Common myeloid progenitor, CD34-positive (primary cell): ENCODE results near the gene LRP4.

Experiments used
- CTCF ChIA-PET: fragments of 350-600 bp; sonication (Branson Sonifier 250); formaldehyde crosslinking; loops from one replicate; lab custom pipeline; 2021; ENCODE audit warnings: antibody characterized with exemption; lab: Charles Lee
- POLR2A ChIA-PET: fragments of 350-600 bp; sonication (Branson Sonifier 250); formaldehyde crosslinking; loops from one replicate; lab custom pipeline; 2021; ENCODE audit warnings: antibody characterized with exemption; lab: Charles Lee
- DNase-seq, 3 donors: peaks; one replicate each; pipeline versions ENCODE4 v3.0.0 to v3.0.0-alpha.2; 2013
- H3K27ac ChIP-seq, 2 experiments: 1 replicate in 1 of 2; 2 replicates in 1 of 2; pipeline ENCODE4 v1.7.0; 2013; ENCODE audit warnings: inconsistent platforms in 2 of 2, low read length in 2 of 2, mild to moderate bottlenecking in 2 of 2, low read depth in 1 of 2, moderate library complexity in 1 of 2; ENCODE audit not compliant: severe bottlenecking in 2 of 2, insufficient read depth in 1 of 2, poor library complexity in 1 of 2
- H3K27me3 ChIP-seq, 5 experiments: replicated peaks in 2 of 5; 1 replicate in 3 of 5; 2 replicates in 2 of 5; pipeline versions ENCODE4 v1.6.1 to v1.7.0; 2013; ENCODE audit warnings: low read length in 4 of 5, mild to moderate bottlenecking in 2 of 5, moderate library complexity in 2 of 5, inconsistent platforms in 1 of 5; ENCODE audit not compliant: insufficient read depth in 5 of 5, control insufficient read depth in 4 of 5
- H3K36me3 ChIP-seq, 4 experiments: 1 replicate in 2 of 4; 2 replicates in 2 of 4; pipeline versions ENCODE4 v1.6.1 to v1.7.0; 2013; ENCODE audit warnings: low read length in 3 of 4, control low read depth in 1 of 4, mild to moderate bottlenecking in 1 of 4; ENCODE audit not compliant: control insufficient read depth in 4 of 4, insufficient read depth in 4 of 4
- H3K4me1 ChIP-seq, 4 experiments: 1 replicate in 3 of 4; 2 replicates in 1 of 4; pipeline versions ENCODE4 v1.6.1 to v1.7.1; 2013; ENCODE audit warnings: low read length in 3 of 4, mild to moderate bottlenecking in 3 of 4, control low read depth in 1 of 4, inconsistent platforms in 1 of 4, moderate library complexity in 1 of 4; ENCODE audit not compliant: control insufficient read depth in 4 of 4, insufficient read depth in 4 of 4; ENCODE audit errors: control extremely low read depth in 1 of 4
- H3K4me3 ChIP-seq, 7 experiments: 1 replicate in 4 of 7; 2 replicates in 3 of 7; pipeline versions ENCODE4 v1.5.1 to v1.7.0; 2013; ENCODE audit warnings: mild to moderate bottlenecking in 7 of 7, low read length in 6 of 7, moderate library complexity in 6 of 7, inconsistent platforms in 2 of 7, low read depth in 2 of 7, control low read depth in 1 of 7; ENCODE audit not compliant: insufficient read depth in 4 of 7, control insufficient read depth in 1 of 7; ENCODE audit errors: extremely low read depth in 1 of 7
- H3K9me3 ChIP-seq, 5 experiments: 1 replicate in 4 of 5; 2 replicates in 1 of 5; pipeline versions ENCODE4 v1.6.1 to v1.7.1; 2013; ENCODE audit warnings: low read length in 4 of 5, mild to moderate bottlenecking in 2 of 5, inconsistent platforms in 1 of 5, low read depth in 1 of 5, moderate library complexity in 1 of 5; ENCODE audit not compliant: control insufficient read depth in 4 of 5, insufficient read depth in 2 of 5; ENCODE audit errors: control extremely low read depth in 1 of 5
- whole genome bisulfite sequencing: methylation state at CpG from one replicate; pipeline ENCODE4 v1.1.5; 2013; ENCODE audit not compliant: insufficient coverage; 5-methylcytosine and 5-hydroxymethylcytosine counted together

LRP4 gene

DNA sequence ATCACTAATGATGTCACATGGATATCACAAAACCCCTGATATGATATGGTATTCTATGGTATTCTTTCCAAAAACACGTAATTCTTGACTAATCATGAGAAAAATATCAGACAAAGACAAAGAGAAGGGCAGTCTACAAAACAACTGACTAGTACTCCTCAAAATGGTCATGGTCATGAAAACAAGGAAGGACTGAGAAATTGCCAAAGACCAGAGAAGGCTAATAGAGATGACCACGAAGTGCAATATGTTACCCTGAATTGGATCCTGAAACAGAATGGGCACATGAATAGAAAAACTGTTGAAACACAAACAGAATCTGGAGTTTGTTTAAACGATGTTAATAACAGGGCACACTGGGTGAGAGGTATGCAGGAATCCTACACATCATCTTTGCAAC, 82.5 kb downstream of the LRP4 start:
- Histone ChIP-seq H3K4me1 (peaks cover 0 to 7% (median 0%) of the 10 kb centered on the region in 4 experiments), H3K9me3 (no peaks in the 10 kb centered on the region), H3K27ac (no peak overlapping the region), H3K36me3 (peaks cover 0 to 5% (median 2%) of the 10 kb centered on the region in 4 experiments), H3K4me3 (no peak overlapping the region), H3K27me3 (no peaks in the 10 kb centered on the region)
- DNase-seq, result no peak
- POLR2A ChIA-PET, result interaction anchor here (0.7 kb wide), 1 partner anchor 44 kb away, joined by 5 read pairs; no protein-coding TSS in a partner anchor
- 100% methylated on average over 1 of the region's 3 CpGs for WGBS
- CTCF ChIA-PET, result interaction anchor here (1.2 kb wide), 1 partner anchor 9 kb away, joined by 3 read pairs; no protein-coding TSS in a partner anchor

DNA sequence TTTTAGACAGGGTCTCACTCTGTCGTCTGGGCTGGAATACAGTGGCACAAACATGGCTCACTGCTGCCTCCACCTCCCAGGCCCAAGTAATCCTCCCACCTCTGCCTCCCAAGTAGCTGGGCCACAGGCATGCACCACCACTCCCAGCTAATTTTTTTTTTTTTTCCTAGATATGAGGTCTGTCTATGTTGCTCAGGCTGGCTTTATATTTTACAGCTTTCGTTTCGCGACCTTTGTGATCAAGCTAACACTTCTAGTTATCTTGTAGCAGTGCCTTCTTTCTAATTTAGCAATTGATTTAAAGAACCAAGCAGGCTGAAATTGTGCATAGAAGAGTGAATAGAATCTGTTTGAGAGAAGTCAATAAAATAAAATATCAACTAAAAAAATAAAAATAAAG, 83.5 kb downstream of the LRP4 start:
- CTCF ChIA-PET, result interaction anchor here (0.6 to 1.2 kb wide), 2 partner anchors 10 to 1022 kb away, joined by 3 read pairs; no protein-coding TSS in a partner anchor
- WGBS, result 88% methylated on average over 1 of the region's 4 CpGs
- H3K27me3 ChIP-seq, result no peaks in the 10 kb centered on the region
- H3K9me3 ChIP-seq, result no peaks in the 10 kb centered on the region
- peaks cover 0 to 5% (median 0%) of the 10 kb centered on the region in 4 experiments for H3K36me3 ChIP-seq
- POLR2A ChIA-PET, result interaction anchor here (0.7 kb wide), 1 partner anchor 23 kb away, joined by 4 read pairs; no protein-coding TSS in a partner anchor
- no peak overlapping the region for H3K4me3 ChIP-seq
- no peak for DNase-seq
- peaks cover 0 to 7% (median 0%) of the 10 kb centered on the region in 4 experiments for H3K4me1 ChIP-seq
- peak overlapping the region in 1 of 2 experiments; percentile 1 for H3K27ac ChIP-seq

DNA sequence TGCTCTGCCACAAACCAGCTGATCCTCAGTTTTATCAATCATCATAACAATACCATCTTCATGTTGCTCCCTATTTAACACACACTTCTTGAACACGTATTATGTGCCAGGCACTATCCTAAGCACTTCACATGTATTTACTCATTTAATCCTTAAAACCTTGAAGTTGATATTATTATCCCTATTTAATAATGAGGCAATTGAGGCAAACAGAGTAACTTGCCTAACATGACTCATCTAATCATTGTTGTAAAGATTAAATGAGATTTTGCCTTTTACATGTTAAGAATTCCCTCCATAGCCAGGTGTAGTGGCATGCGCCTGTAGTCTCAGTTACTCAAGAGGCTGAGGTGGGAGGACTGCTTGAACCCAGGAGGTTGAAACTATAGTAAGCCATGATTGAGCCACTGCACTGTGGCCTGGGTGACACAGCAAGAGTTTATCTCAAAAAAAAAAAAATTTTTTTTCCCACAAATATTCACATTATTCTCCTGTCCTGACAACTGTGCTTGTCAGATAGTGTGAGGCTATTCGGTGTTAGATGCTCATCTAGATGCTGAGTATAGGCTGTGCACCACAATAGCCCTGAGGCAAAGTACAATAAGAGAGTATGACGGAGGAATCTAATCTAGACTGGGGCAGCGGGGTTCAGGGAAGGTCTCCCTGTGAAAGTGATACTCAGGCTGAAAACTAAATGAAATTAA, 85.7 kb downstream of the LRP4 start:
- CTCF ChIA-PET, result interaction anchor here (0.6 kb wide), 1 partner anchor 378 kb away, joined by 3 read pairs; no protein-coding TSS in a partner anchor
- Histone ChIP-seq H3K27ac (no peak overlapping the region), H3K9me3 (no peaks in the 10 kb centered on the region), H3K4me3 (no peak overlapping the region), H3K27me3 (no peaks in the 10 kb centered on the region), H3K36me3 (peaks cover 0 to 3% (median 0%) of the 10 kb centered on the region in 4 experiments), H3K4me1 (peaks cover 0 to 5% (median 0%) of the 10 kb centered on the region in 4 experiments)
- POLR2A ChIA-PET, result no interaction called here
- peak in 2 of 3 donors; percentile 21 to 52 for DNase-seq
- 80% methylated on average over 2 of the region's 5 CpGs for WGBS

DNA sequence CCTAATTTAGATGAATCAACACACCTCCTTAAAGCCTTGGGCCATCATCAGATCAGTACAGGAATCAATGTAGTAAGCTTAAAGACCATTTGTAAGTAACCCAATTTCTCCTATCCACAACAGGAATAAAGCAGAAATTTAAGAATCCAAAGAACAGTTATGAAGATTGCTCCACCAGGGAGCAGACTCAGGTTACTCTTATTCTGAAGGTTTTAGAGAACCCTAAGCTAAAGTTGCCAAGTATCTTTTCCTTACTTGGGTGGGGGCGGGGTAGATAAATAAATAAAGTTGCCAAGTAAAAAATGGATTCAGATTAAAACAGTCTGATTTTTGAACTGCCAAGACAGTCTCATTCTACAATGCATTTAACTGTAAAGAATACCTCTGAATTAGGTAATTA, 90.4 kb downstream of the LRP4 start:
- Histone ChIP-seq H3K9me3 (no peaks in the 10 kb centered on the region), H3K27ac (no peak overlapping the region), H3K27me3 (no peaks in the 10 kb centered on the region), H3K36me3 (peaks cover 0 to 3% (median 1%) of the 10 kb centered on the region in 4 experiments), H3K4me3 (no peak overlapping the region), H3K4me1 (peaks cover 4 to 20% (median 13%) of the 10 kb centered on the region in 4 experiments)
- CTCF ChIA-PET, result interaction anchor here (0.7 kb wide), 1 partner anchor 11 kb away, joined by 3 read pairs; no protein-coding TSS in a partner anchor
- POLR2A ChIA-PET, result no interaction called here
- WGBS, result no CpG with 5 or more reads among the region's 1 CpG
- no peak for DNase-seq

DNA sequence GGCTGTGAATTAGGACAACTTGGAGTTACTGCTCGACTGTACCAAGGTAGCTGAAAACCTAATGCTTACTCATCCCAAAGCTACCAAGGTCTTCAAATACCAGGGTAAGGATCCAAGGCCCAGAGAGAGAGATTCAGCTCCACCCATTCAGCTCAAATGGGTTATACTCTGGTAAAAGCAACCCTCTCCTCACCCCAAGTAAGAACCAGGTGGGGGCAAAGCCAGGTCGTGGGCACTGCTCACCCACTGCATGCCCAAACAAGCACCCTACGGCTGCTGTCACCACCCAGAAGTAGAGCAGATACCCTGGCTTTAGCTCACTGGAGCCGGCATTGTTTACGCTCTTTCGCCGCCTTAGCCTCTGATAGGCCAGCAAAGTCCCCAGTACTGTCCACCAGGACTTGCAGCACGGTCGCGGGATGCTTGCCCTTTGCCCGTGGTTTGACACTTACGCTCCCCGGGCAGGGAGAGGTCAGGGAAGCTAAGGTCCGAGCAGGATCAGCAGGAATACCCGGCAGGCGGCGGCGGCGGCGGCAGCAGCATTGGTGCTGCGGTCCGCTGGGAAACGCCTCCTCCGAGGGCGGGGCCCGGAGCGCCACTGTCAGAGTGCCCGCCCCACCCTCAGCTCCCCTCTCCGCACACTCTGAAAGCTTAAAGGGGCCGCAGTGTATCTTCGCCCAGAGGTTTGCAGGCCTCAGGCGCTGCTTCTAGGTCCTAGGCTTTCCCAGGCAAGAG, 91.9 kb downstream of the LRP4 start:
- POLR2A ChIA-PET, result interaction anchor here (0.6 kb wide), 1 partner anchor 15 kb away, joined by 3 read pairs; no protein-coding TSS in a partner anchor
- under 1% methylated on average over 27 of the region's 32 CpGs for WGBS
- H3K27ac ChIP-seq, result peak overlapping the region in 1 of 2 experiments; percentile 47

DNA sequence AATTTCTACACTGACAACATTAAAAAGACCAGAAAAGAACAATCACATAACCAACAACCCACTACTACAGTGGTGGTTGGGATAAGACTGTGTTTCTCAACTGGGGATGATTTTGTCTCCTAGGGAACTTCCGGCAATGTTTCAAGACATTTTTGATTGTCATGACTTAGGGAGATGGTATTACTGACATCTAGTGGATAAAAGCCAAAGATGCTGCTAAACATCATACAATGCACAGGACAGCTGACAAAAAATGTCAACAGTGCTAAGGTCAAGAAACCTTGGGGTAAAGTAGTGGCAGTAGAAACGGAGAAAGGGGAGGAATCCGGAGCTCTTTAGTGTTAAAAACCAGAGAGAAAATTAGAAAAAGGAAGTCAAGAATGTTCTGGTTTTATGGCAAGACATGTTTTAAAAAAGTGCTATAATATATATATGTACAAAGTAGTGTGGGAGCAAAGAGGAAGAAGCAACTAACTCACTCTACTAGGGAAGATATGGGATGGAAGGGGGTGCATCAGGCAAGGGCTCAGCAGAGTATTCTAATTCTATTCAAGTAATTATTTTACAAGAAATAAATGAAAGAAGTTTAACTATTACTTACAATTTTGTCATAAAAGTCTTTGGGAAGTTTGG, 109.4 kb downstream of the LRP4 start:
- ChIA-PET CTCF (interaction anchor here (0.6 to 1.4 kb wide), 7 partner anchors 10 to 949 kb away, joined by 3 to 5 read pairs (median 3); no protein-coding TSS in a partner anchor), POLR2A (interaction anchor here (0.7 kb wide), 1 partner anchor 15 kb away, joined by 3 read pairs; no protein-coding TSS in a partner anchor)
- H3K27ac ChIP-seq, result no peak overlapping the region
- no peaks in the 10 kb centered on the region for H3K4me1 ChIP-seq
- peak; percentile 44 to 69 (median 66) for DNase-seq
- H3K4me3 ChIP-seq, result no peak overlapping the region
- no peaks in the 10 kb centered on the region for H3K9me3 ChIP-seq
- H3K27me3 ChIP-seq, result no peaks in the 10 kb centered on the region
- peaks cover 9 to 48% (median 28%) of the 10 kb centered on the region in 4 experiments for H3K36me3 ChIP-seq
- WGBS, result no CpG with 5 or more reads among the region's 3 CpGs

More for the DNA sequence above, 91.9 kb downstream of the LRP4 start:
- no peaks in the 10 kb centered on the region for H3K27me3 ChIP-seq
- CTCF ChIA-PET, result interaction anchor here (0.6 to 1.7 kb wide), 6 partner anchors 12 to 326 kb away, joined by 3 to 9 read pairs (median 4); partner anchors contain the start of gene ATG13
- H3K36me3 ChIP-seq, result peaks cover 0 to 2% (median under 1%) of the 10 kb centered on the region in 4 experiments
- peak overlapping the region; percentile 59 to 95 (median 88) for H3K4me3 ChIP-seq
- DNase-seq, result peak; percentile 65 to 85 (median 77)
- H3K9me3 ChIP-seq, result no peaks in the 10 kb centered on the region
- peaks cover 4 to 19% (median 13%) of the 10 kb centered on the region in 4 experiments for H3K4me1 ChIP-seq
